Osteoblast (primary cell): ENCODE results near the gene CTCF. TPM values are rescaled to one million over a fixed set of nuclear protein-coding genes. Genes with fewer than 3 reads are reported as not detected.

Source experiments
- DNase-seq: peaks from one replicate; pipeline ENCODE4 v3.0.0; 2011; ENCODE audit warnings: low spot score, mixed read lengths; ENCODE audit not compliant: insufficient read length; ENCODE audit errors: missing footprints
- H2AFZ ChIP-seq: 2 replicates; pipeline ENCODE4 v1.6.0; 2011; ENCODE audit warnings: mild to moderate bottlenecking, low read length
- H3K27ac ChIP-seq: 2 replicates; pipeline ENCODE4 v1.5.1; 2011; ENCODE audit warnings: mild to moderate bottlenecking, low read depth, low read length, moderate library complexity
- H3K27me3 ChIP-seq: 2 replicates; pipeline ENCODE4 v1.6.0; 2012; ENCODE audit warnings: mild to moderate bottlenecking, control low read depth, inconsistent platforms, low read length, moderate library complexity; ENCODE audit not compliant: insufficient read depth
- H3K36me3 ChIP-seq: 2 replicates; pipeline ENCODE4 v1.5.1; 2011; ENCODE audit warnings: mild to moderate bottlenecking, low read length, control low read depth, moderate library complexity; ENCODE audit not compliant: insufficient read depth
- H3K4me1 ChIP-seq: 2 replicates; pipeline ENCODE4 v1.5.1; 2011; ENCODE audit warnings: mild to moderate bottlenecking, low read length, control low read depth, moderate library complexity; ENCODE audit not compliant: insufficient read depth
- H3K4me2 ChIP-seq: 2 replicates; pipeline ENCODE4 v1.6.0; 2011; ENCODE audit warnings: mild to moderate bottlenecking, low read length; ENCODE audit not compliant: insufficient read depth
- H3K4me3 ChIP-seq: fragments of 200-600 bp; sonication (generic); 3 replicates; pipeline ENCODE4 v1.5.1; 2012; ENCODE audit warnings: mild to moderate bottlenecking, low read length, inconsistent platforms; ENCODE audit not compliant: insufficient read depth
- H3K79me2 ChIP-seq: 2 replicates; pipeline ENCODE4 v1.6.0; 2012; ENCODE audit warnings: mild to moderate bottlenecking, low read length, control low read depth, inconsistent platforms; ENCODE audit not compliant: insufficient read depth
- H3K9me3 ChIP-seq: 2 replicates; pipeline ENCODE4 v1.5.1; 2011; ENCODE audit warnings: low read depth, low read length, control low read depth
- H4K20me1 ChIP-seq: 2 replicates; pipeline ENCODE4 v1.6.0; 2012; ENCODE audit warnings: mild to moderate bottlenecking, low read length, control low read depth; ENCODE audit not compliant: insufficient read depth
- total RNA-seq: library from RNA; depleted of rRNA; stranded (reverse); fragments of >200 nt; gene quantifications from 2 replicates; pipeline ENCODE4 v1.2.3, GENCODE V29; 2012
- TF ChIP-seq, protein P1 (sequence below): IDR thresholded peaks from 2 replicates; pipeline ENCODE4 v1.5.1; 2011; ENCODE audit warnings: mild to moderate bottlenecking, low read depth, low read length, moderate library complexity; ENCODE audit errors: extremely low read depth

CTCF gene
- total RNA-seq, 1 donor: 29.3 TPM

DNA sequence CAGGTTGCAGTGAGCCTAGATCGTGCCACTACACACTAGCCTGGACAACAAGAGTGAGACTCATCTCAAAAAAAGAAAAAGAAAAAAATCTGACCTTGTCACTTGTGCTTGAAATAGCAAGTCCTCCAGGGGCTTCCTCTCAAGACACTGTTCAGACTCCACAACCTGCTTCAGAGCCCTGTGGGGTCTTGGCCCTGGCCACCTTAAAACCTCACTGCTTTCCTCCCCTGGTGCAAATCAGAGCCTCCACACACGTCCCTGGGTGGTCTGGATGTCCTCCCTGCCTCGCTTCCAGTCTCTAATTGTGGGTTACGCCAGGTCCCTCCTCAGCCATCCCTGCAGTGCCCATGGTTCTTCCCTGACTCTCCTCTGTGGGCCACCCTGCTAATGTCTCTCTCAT, 93.0 kb downstream of the CTCF start:
- Histone ChIP-seq H4K20me1 (peaks cover 10% of the 10 kb centered on the region), H3K27ac (no peak overlapping the region), H3K4me3 (no peak overlapping the region), H3K36me3 (no peaks in the 10 kb centered on the region), H3K4me1 (peaks cover 9% of the 10 kb centered on the region), H3K79me2 (peaks cover 13% of the 10 kb centered on the region), H3K4me2 (no peak overlapping the region), H2AFZ (no peak overlapping the region), H3K9me3 (no peaks in the 10 kb centered on the region), H3K27me3 (peaks cover 40% of the 10 kb centered on the region)
- DNase-seq: peak; percentile 69
- TF ChIP-seq, protein P1, sequence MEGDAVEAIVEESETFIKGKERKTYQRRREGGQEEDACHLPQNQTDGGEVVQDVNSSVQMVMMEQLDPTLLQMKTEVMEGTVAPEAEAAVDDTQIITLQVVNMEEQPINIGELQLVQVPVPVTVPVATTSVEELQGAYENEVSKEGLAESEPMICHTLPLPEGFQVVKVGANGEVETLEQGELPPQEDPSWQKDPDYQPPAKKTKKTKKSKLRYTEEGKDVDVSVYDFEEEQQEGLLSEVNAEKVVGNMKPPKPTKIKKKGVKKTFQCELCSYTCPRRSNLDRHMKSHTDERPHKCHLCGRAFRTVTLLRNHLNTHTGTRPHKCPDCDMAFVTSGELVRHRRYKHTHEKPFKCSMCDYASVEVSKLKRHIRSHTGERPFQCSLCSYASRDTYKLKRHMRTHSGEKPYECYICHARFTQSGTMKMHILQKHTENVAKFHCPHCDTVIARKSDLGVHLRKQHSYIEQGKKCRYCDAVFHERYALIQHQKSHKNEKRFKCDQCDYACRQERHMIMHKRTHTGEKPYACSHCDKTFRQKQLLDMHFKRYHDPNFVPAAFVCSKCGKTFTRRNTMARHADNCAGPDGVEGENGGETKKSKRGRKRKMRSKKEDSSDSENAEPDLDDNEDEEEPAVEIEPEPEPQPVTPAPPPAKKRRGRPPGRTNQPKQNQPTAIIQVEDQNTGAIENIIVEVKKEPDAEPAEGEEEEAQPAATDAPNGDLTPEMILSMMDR: no peak

DNA sequence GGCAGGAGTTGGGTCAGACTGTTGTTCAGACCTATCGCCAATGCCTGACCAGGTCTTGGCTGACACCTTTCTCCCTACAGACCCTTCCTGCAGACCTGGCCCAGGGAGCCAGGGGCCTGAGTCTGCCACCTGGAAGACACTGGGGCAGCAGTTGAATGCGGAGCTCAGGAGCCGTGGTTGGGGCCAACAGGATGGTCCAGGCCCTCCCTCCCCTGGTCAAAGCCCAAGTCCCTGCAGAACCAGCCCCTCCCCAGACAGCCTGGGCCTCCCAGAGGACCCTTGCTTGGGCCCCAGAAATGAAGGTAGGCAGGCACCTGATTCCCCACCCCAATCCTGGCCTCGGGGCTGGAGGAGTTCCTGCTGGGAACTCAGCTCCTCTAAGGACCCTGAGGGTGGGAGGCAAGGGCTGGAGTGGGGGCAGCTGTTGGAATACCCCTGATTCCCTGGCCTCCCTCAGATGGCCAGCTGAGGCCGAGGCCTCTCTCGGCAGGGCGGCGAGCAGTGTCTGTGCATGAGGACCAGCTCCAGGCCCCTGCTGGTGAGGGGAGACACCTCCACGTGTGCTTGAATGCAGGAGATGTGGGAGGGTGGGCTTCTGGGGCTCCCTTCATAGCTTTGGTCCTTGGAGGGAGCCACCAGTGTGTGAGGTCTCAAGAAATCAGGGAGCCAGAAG, 94.2 kb downstream of the CTCF start:
- Histone ChIP-seq H3K27me3 (peaks cover 29% of the 10 kb centered on the region), H3K4me1 (peaks cover 9% of the 10 kb centered on the region), H2AFZ (no peak overlapping the region), H3K27ac (no peak overlapping the region), H3K4me3 (no peak overlapping the region), H3K9me3 (no peaks in the 10 kb centered on the region), H4K20me1 (peaks cover 6% of the 10 kb centered on the region), H3K79me2 (peaks cover 13% of the 10 kb centered on the region), H3K36me3 (no peaks in the 10 kb centered on the region), H3K4me2 (no peak overlapping the region)
- TF ChIP-seq, protein P1: no peak
- DNase-seq: peak; percentile 67

DNA sequence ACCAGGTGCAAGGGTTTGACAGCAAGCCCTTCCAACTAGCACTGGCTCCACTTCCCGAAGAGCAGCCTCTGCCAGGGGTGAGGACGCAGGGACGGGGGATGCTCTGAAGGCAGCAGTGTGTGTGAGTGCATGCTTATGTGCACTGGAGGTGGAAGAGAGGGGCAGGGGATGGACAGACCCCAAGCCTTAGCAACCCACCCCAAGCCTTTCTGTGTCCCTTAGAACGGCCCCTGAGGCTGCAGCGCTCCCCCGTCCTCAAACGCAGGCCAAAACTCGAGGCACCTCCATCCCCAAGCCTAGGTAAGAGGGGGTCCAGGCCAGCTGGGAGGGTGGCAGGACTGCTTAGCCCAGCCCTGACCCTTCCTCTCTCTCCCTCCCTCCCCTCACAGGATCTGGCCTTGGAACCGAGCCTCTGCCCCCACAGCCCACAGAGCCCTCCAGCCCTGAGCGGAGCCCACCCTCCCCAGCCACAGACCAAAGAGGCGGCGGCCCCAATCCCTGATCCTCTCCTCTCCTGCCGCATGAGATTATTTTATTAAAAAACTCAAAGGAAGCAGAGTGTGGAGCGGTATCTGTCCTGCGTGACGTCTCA, 94.8 kb downstream of the CTCF start:
- DNase-seq: peak; percentile 84
- Histone ChIP-seq H3K9me3 (no peaks in the 10 kb centered on the region), H3K4me2 (no peak overlapping the region), H3K4me3 (no peak overlapping the region), H3K27ac (no peak overlapping the region), H4K20me1 (peaks cover 6% of the 10 kb centered on the region), H3K36me3 (no peaks in the 10 kb centered on the region), H3K27me3 (peaks cover 22% of the 10 kb centered on the region), H3K4me1 (peaks cover 9% of the 10 kb centered on the region), H3K79me2 (peaks cover 13% of the 10 kb centered on the region), H2AFZ (no peak overlapping the region)
- TF ChIP-seq, protein P1: no peak

DNA sequence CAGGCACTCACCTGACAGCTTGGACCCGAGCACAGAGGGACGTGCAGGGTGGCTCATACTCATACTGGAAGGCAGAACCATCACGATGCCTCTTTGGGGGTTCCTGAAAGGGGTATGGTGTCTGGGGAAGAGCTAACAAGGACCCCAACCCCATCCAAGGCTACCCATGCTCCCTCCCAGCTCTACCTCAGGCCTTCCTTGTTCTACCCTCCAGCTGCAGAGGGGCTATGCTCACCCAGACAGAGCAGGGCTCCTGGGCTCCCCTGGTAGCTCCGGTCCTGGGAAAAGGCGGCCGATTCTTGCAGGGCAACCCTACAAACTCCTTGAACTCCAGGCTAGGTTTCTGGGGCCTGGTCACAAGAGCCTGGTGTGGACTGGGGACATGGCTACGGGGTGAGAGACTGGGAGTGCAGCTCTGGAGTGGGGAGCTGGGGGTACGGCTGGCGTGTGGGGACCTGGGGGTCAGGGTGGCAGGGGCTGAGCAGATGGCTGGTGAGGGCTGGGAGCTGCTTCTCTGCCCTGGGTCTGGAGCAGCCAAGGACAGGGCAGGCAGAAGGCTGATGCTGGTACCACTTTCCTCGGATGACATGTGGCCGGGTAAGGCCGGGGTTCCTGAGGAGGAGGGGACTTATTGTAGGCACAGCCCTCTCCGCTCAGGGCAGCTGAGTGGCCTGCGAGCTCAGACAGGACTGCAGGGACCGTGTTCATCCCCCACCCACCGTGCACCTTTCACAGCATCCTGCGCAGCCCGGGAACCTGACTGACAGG, 95.6 kb downstream of the CTCF start:
- no peak overlapping the region for H3K4me2 ChIP-seq
- peak; percentile 92 for DNase-seq
- no peak overlapping the region for H2AFZ ChIP-seq
- H3K36me3 ChIP-seq: peaks cover 5% of the 10 kb centered on the region
- no peak overlapping the region for H3K27ac ChIP-seq
- H3K79me2 ChIP-seq: peaks cover 13% of the 10 kb centered on the region
- TF ChIP-seq, protein P1: no peak
- H3K4me1 ChIP-seq: peaks cover 9% of the 10 kb centered on the region
- peaks cover 17% of the 10 kb centered on the region for H3K27me3 ChIP-seq
- no peak overlapping the region for H3K4me3 ChIP-seq
- no peaks in the 10 kb centered on the region for H3K9me3 ChIP-seq
- H4K20me1 ChIP-seq: peaks cover 6% of the 10 kb centered on the region
